NT2/D1 (cell line): ENCODE results near the gene CPEB2.

Source experiments
- DNase-seq: peaks from one replicate; pipeline ENCODE4 v3.0.0-alpha.2; 2011; ENCODE audit warnings: low read depth, low spot score
- H3K27me3 ChIP-seq: 2 replicates; pipeline ENCODE4 v1.6.0; 2011; ENCODE audit warnings: mild to moderate bottlenecking; ENCODE audit not compliant: insufficient read length, insufficient read depth
- H3K36me3 ChIP-seq: 2 replicates; pipeline ENCODE4 v1.6.1; 2011; ENCODE audit warnings: mild to moderate bottlenecking, low read length, mixed read lengths; ENCODE audit not compliant: insufficient read depth, insufficient read length
- H3K4me1 ChIP-seq: 2 replicates; pipeline ENCODE4 v1.5.1; 2011; ENCODE audit not compliant: insufficient read depth, insufficient read length
- H3K4me3 ChIP-seq: 2 replicates; pipeline ENCODE4 v1.5.1; 2011; ENCODE audit warnings: low read depth; ENCODE audit not compliant: insufficient read length
- H3K9ac ChIP-seq: 2 replicates; pipeline ENCODE4 v1.6.0; 2011; ENCODE audit warnings: low read depth; ENCODE audit not compliant: insufficient read length
- H3K9me3 ChIP-seq: 2 replicates; pipeline ENCODE4 v1.5.1; 2011; ENCODE audit warnings: mild to moderate bottlenecking, low read length; ENCODE audit not compliant: insufficient read depth
- SUZ12 ChIP-seq: IDR thresholded peaks from 2 replicates; pipeline ENCODE4 v1.6.1; 2011; ENCODE audit not compliant: insufficient read length, insufficient read depth; ENCODE audit errors: extremely low read depth
- YY1 ChIP-seq: IDR thresholded peaks from 2 replicates; pipeline ENCODE4 v1.6.1; 2011; ENCODE audit not compliant: insufficient read length, insufficient read depth
- ZNF274 ChIP-seq: IDR thresholded peaks from 2 replicates; pipeline ENCODE4 v1.6.1; 2011; ENCODE audit warnings: mild to moderate bottlenecking, low read depth, low read length

Gene CPEB2

DNA sequence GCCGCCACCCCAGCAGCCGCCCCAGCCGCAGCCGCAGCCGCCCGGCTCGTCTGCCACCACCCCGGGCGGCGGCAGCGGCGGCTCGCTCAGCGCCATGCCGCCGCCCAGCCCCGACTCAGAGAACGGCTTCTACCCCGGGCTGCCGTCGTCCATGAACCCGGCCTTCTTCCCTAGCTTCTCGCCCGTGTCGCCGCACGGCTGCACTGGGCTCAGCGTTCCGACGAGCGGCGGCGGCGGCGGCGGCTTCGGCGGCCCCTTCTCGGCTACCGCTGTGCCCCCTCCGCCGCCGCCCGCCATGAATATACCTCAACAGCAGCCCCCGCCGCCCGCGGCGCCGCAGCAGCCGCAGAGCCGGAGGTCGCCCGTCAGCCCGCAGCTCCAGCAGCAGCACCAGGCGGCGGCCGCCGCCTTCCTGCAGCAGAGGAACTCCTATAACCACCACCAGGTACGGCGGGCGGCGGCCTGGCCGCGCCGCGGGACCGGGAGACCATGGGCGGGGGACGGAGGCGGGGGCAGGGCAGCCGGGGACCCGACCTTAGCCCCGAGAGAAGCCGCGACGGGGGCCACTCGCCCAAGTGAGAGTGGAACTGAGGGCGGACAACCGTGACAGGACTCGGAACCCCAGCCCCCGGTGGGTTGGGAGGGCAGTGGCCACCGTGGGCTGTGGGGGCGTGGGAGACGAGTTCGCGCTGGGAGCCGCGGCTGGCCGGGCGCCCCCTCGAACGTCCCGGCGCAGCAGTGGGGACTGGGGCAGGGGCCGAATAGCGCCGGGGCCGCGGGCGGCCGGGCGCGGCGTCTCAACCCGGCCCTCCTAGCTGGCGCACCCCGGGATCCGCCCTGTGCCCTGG, 1.8 kb downstream of the CPEB2 start:
- Histone ChIP-seq H3K9me3 (no peaks in the 10 kb centered on the region), H3K4me3 (peak overlapping the region; percentile 78), H3K27me3 (no peaks in the 10 kb centered on the region), H3K4me1 (no peaks in the 10 kb centered on the region), H3K9ac (peak overlapping the region; percentile 88), H3K36me3 (peaks cover 18% of the 10 kb centered on the region)
- no peak for DNase-seq
- TF ChIP-seq YY1, result no peak
- no peak for TF ChIP-seq SUZ12
- no peak for TF ChIP-seq ZNF274

- Histone ChIP-seq H3K27me3 (no peaks in the 10 kb centered on the region), H3K36me3 (peaks cover 24% of the 10 kb centered on the region), H3K9ac (peak overlapping the region; percentile 88), H3K9me3 (no peaks in the 10 kb centered on the region), H3K4me1 (no peaks in the 10 kb centered on the region), H3K4me3 (peak overlapping the region; percentile 78)
- peak; percentile 39 for DNase-seq
- TF ChIP-seq SUZ12 (no peak), ZNF274 (no peak), YY1 (no peak)
These were observed 2.5 kb downstream of the CPEB2 start for GRCh38 chr4:15004739-15005301.

DNA sequence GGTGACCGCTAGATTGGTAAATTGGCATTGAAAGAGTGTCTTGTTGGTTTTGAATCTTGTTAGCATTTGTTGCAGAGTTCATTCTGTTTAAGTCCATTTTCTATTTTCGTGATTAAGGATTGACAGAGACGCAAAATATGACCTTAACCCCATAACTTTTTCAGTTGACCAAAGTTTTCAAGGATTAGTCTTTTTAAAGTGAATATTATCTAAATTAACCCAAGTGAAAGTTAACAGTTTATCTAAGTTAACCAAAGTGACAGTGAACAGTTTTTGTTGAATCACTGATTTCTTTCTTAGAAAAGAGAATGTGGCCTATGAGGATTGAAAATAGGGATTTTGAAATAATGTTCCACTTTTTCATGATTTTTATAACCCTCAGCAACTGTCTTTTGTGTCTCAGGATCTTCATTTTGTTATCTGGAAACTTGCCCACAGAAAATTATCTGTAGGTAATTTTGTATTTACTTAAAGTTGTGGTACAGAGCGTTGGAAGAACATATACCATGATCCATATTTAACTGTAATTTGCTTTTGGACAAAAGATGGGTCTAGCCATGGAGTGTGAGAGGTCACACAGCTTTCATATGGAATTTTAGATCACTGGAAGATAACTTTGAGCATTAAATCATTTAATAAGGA, 3.3 kb downstream of the CPEB2 start:
- no peak for DNase-seq
- Histone ChIP-seq H3K27me3 (no peaks in the 10 kb centered on the region), H3K9ac (peak overlapping the region; percentile 88), H3K9me3 (no peaks in the 10 kb centered on the region), H3K4me3 (peak overlapping the region; percentile 78), H3K4me1 (no peaks in the 10 kb centered on the region), H3K36me3 (peaks cover 30% of the 10 kb centered on the region)
- no peak for TF ChIP-seq SUZ12
- no peak for TF ChIP-seq ZNF274
- TF ChIP-seq YY1, result no peak

DNA sequence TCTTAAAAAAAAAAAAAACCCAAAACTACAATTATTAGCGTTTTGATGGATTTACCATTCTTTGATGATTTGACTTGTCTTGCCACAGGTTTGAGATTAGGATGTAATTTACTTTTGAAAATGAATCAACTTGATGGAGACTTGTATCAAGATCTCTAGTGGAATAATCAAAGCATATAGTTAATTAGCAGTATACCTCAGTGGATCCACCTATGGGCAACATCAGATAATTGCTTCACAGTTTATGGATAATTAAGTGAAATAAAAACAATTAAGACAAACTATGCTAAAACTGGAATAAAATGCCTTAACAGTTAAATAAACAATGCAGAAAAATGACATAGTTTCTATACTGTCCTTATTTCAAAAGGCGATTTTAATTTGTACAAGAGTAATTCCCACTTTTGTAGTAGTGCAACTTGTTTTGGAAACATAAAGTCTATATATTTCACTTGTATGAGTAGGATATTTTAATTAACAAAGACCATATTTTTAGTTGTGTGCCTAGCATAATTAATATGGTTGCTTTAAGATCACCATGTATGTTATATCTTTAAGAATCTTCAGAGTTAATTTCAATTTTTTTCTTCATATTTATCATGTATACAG, 4.2 kb downstream of the CPEB2 start:
- Histone ChIP-seq H3K36me3 (peaks cover 36% of the 10 kb centered on the region), H3K4me3 (no peak overlapping the region), H3K9ac (no peak overlapping the region), H3K9me3 (no peaks in the 10 kb centered on the region), H3K27me3 (no peaks in the 10 kb centered on the region), H3K4me1 (no peaks in the 10 kb centered on the region)
- no peak for DNase-seq
- no peak for TF ChIP-seq ZNF274
- TF ChIP-seq SUZ12, result no peak
- no peak for TF ChIP-seq YY1

DNA sequence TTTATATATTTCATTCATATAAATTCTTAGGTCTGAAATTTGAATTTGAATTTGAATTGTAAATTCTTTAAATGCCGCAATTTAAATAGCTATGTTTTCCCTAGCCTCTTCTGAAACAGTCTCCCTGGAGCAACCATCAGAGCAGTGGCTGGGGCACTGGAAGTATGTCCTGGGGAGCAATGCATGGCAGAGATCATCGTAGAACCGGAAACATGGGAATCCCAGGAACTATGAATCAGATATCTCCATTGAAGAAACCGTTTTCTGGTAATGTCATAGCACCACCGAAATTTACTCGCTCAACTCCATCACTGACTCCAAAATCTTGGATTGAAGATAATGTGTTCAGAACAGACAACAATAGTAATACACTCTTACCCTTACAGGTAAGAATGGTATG, 4.9 kb downstream of the CPEB2 start:
- H3K36me3 ChIP-seq, result peaks cover 39% of the 10 kb centered on the region
- TF ChIP-seq YY1 (no peak), SUZ12 (no peak), ZNF274 (no peak)
- H3K9ac ChIP-seq, result no peak overlapping the region
- H3K4me1 ChIP-seq, result no peaks in the 10 kb centered on the region
- no peaks in the 10 kb centered on the region for H3K27me3 ChIP-seq
- no peak for DNase-seq
- no peaks in the 10 kb centered on the region for H3K9me3 ChIP-seq
- no peak overlapping the region for H3K4me3 ChIP-seq

GRCh38 chr4:15010038-15010585, 7.8 kb downstream of the CPEB2 start:
- Histone ChIP-seq H3K9me3 (no peaks in the 10 kb centered on the region), H3K4me3 (no peak overlapping the region), H3K27me3 (no peaks in the 10 kb centered on the region), H3K9ac (no peak overlapping the region), H3K4me1 (no peaks in the 10 kb centered on the region), H3K36me3 (peaks cover 42% of the 10 kb centered on the region)
- no peak for TF ChIP-seq SUZ12
- no peak for TF ChIP-seq ZNF274
- no peak for TF ChIP-seq YY1
- DNase-seq, result no peak
